CD4-positive, alpha-beta T cell treated with Interleukin-15 for 1 hour (primary cell): ENCODE measurements around the gene SERP2.

Experiments
- DNase-seq: peaks from one replicate; pipeline ENCODE4 v3.0.0-alpha.2; 2020

Gene SERP2

GRCh38 chr13:44436589-44437337, 63.1 kb downstream of the SERP2 start:
- DNase-seq: peak; percentile 41

DNA sequence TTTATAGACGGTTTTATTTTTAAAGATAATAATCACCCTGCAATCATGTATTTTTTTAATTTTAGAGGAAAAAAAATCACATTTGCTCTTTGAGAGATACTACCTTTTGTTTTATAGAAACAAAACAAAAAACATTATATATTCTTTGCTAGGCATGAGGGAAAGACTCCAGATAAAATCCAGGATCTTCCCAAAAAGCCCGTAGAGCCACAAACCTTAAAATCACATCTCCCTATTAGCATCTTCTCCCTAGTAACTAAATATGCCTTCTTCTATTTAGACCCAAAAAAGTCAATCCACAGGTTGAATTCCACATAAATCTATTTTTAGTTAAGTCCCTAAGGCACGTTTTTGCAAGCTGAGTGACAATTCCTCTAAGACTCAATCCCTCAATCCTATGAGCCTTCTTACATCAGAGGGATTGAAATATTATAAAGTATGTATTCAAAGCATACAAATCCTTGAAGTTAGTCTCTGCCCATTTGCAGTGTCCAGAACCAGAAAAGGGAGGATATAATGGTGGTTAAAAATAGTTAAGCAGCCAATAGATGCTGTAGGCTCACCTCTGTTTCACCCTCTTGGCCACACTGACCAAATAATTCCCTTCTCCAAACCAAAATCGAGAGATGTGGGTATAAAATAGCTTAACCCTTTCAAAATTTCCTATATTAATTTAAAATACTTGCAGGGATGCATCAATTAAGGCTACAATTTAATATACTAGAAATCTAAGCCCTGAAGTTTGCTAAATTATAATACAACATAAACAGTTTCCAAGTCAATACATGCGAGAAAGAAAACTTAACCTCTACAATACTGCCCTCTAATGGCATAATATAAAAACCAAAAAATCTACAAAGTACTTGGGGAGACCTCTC, 64.0 kb downstream of the SERP2 start:
- DNase-seq: no peak

DNA sequence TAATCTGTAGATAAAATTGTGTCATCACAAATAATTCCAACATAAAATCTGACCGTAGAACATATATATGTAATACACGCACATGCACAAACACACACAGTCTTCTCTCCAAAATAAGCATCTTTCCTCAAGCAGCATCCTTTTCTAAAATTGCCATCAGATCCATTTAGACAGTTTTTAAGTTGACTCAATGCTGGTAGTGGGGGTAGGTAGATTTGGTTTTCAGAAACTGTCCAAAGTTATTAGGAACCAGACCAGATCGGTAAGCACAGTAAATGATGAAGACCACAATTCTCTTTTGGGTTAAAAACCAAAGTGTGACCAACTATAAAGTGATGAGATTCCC, 64.6 kb downstream of the SERP2 start:
- DNase-seq: no peak

DNA sequence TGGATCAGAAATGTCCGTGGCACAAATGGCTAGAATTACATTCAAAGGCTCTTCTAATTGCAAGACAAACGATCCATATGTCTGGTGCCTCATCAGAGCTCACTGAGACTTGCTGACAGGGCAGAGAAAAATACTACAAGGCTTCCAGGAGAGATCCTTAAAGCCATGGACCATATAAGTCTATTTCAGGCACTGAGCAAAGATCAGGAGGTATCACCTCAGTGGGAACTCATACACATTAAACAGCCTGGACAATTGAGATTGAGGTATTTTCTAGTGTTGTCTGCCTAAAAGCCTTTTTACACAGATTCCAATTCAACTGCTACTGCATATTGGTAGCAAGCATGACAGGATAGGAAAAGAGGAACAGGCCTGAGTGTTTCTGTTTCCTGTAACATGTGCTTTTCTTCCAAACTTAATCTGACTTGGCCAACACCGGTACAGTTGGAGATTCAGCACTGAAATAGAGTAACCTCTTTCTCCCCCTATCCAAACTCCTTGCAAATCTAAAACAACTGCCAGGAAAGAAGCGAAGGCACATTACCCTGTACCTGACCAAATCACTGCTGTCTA, 65.9 kb downstream of the SERP2 start:
- DNase-seq: no peak

DNA sequence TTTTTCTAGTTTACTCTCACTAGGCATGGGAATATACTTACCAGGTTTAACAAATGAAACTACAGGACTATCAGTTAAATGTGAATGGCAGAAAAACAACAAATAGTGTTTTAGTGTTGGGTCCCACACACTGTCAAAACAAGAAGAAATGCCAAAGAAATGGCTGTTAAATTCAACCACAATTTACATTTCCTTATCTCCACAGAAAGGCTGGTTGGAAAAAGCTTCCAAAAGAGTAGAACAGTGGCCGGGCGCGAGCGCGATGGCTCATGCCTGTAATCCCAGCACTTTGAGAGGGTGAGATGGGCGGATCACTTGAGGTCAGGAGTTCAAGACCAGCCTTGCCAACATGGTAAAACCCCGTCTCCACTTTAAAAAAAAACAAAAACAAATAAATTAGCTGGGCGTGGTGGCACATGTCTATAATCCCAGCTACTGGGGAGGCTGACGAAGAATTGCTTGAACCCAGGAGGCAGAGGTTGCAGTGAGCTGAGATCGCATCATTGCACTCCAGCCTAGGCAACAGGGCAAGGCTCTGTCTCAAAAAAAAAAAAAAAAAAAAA, 66.5 kb downstream of the SERP2 start:
- no peak for DNase-seq
